K562 (cell line): ENCODE measurements around the gene TTC33. TPM values are rescaled to one million over a fixed set of nuclear protein-coding genes. Genes with fewer than 3 reads are reported as not detected.

ENCODE experiments used
- ATAC-seq: fragments of 200-7000 bp; cut with Tn5 transposase; 3 replicates; pipeline ENCODE4 v1.9.1; 2020; ENCODE audit warnings: moderate library complexity
- BruUV-seq: library from RNA; stranded (reverse); fragments of 400-500 nt; replicated peaks from 2 replicates; lab custom pipeline; 2021; lab: Mats Ljungman, UMichigan
- CTCF ChIA-PET: fragments of 300-600 bp; formaldehyde crosslinking; extraction: SDS; loops from one replicate; lab custom pipeline; 2021; ENCODE audit warnings: low intra/inter-chr PET ratio; lab: Yijun Ruan, JAX
- POLR2A ChIA-PET: fragments of 300-600, 350-650 bp; sonication (Branson Sonifier 250); formaldehyde crosslinking; extraction: SDS; loops from one replicate; lab custom pipeline; 2021; ENCODE audit warnings: antibody characterized with exemption, inconsistent platforms; lab: Yijun Ruan, JAX
- DNase-seq, 4 experiments: peaks; one replicate each; pipeline versions ENCODE4 v3.0.0 to v3.0.0-alpha.2; 2011 to 2018; ENCODE audit warnings: low spot score in 3 of 4, mixed read lengths in 3 of 4; ENCODE audit errors: extremely low read depth in 1 of 4
- FAIRE-seq: peaks from 2 replicates; lab custom pipeline; 2011; peaks lifted over from hg19 to GRCh38; lab: Jason Lieb, UNC
- H2AFZ ChIP-seq: 2 replicates; pipeline ENCODE4 v1.6.0; 2011; ENCODE audit warnings: low read depth, low read length, control low read depth, inconsistent platforms
- H3K27ac ChIP-seq: fragments of 200-600 bp; 3 replicates; pipeline ENCODE4 v1.8.0; 2011; ENCODE audit warnings: low read depth, mild to moderate bottlenecking, control low read depth, inconsistent platforms, low read length, moderate library complexity, mixed read lengths; ENCODE audit errors: extremely low read depth
- H3K27me3 ChIP-seq, 2 experiments: fragments of 300-600 bp in 1 of 2; 2 replicates in 1 of 2; 3 replicates in 1 of 2; pipeline versions ENCODE4 v1.6.0 to v1.8.0; 2011; ENCODE audit warnings: inconsistent platforms in 2 of 2, low read length in 2 of 2, mild to moderate bottlenecking in 1 of 2, mixed read lengths in 1 of 2, moderate library complexity in 1 of 2; ENCODE audit not compliant: control insufficient read depth in 2 of 2, insufficient read depth in 2 of 2
- H3K36me3 ChIP-seq: fragments of 300-600 bp; 3 replicates; pipeline ENCODE4 v1.8.0; 2011; ENCODE audit warnings: mild to moderate bottlenecking, low read length, inconsistent platforms; ENCODE audit not compliant: control insufficient read depth, insufficient read depth
- H3K4me1 ChIP-seq, 2 experiments: fragments of 200-600 bp in 1 of 2; replicated peaks in 1 of 2; 2 replicates in 1 of 2; 3 replicates in 1 of 2; pipeline versions ENCODE4 v1.5.1 to v1.8.0; 2011; ENCODE audit warnings: inconsistent platforms in 2 of 2, low read length in 2 of 2, mild to moderate bottlenecking in 1 of 2, mixed read lengths in 1 of 2, moderate library complexity in 1 of 2; ENCODE audit not compliant: control insufficient read depth in 2 of 2, insufficient read depth in 2 of 2
- H3K4me2 ChIP-seq: 2 replicates; pipeline ENCODE4 v1.6.1; 2011; ENCODE audit warnings: low read length, control low read depth, inconsistent platforms, mixed read lengths; ENCODE audit not compliant: insufficient read depth
- H3K4me3 ChIP-seq: fragments of 200-600 bp; sonication (generic), shearing (Covaris generic); 2 replicates; pipeline ENCODE4 v1.5.1; 2016; ENCODE audit warnings: control low read depth, inconsistent platforms
- H3K79me2 ChIP-seq: fragments of 200-600 bp; 3 replicates; pipeline ENCODE4 v1.8.0; 2011; ENCODE audit warnings: low read length, inconsistent platforms; ENCODE audit not compliant: control insufficient read depth, insufficient read depth
- H3K9ac ChIP-seq, 2 experiments: 2 replicates each; pipeline versions ENCODE4 v1.6.0 to v1.6.1; 2011; ENCODE audit warnings: low read depth in 2 of 2, low read length in 2 of 2, control low read depth in 1 of 2, inconsistent platforms in 1 of 2, mild to moderate bottlenecking in 1 of 2, mixed read lengths in 1 of 2; ENCODE audit not compliant: insufficient read depth in 1 of 2
- H3K9me1 ChIP-seq: one replicate; pipeline ENCODE4 v1.6.0; 2011; ENCODE audit warnings: inconsistent platforms, mild to moderate bottlenecking, low read length, moderate library complexity; ENCODE audit not compliant: control insufficient read depth, insufficient read depth
- H3K9me3 ChIP-seq: replicated peaks from 2 replicates; pipeline ENCODE4 v1.5.1; 2011; ENCODE audit warnings: low read depth, low read length, inconsistent platforms; ENCODE audit not compliant: control insufficient read depth, insufficient read depth
- H4K20me1 ChIP-seq: replicated peaks from 2 replicates; pipeline ENCODE4 v1.6.1; 2011; ENCODE audit warnings: low read length, inconsistent platforms, mixed read lengths; ENCODE audit not compliant: control insufficient read depth, insufficient read depth
- CBX3 ChIP-seq, 2 experiments: IDR thresholded peaks; 1 replicate in 1 of 2; 2 replicates in 1 of 2; pipeline ENCODE4 v1.6.1; 2012; ENCODE audit warnings: inconsistent platforms in 2 of 2, low read length in 2 of 2, borderline replicate concordance in 1 of 2, control low read depth in 1 of 2
- CEBPB ChIP-seq: fragments of 450-650 bp; IDR thresholded peaks from 2 replicates; pipeline ENCODE4 v1.6.1; 2016; ENCODE audit warnings: missing genetic modification characterization, missing compliant biosample characterization
- CEBPG ChIP-seq, 3 experiments: fragments of 200-800 bp in 1 of 3; sonication (Bioruptor generic) in 1 of 3; sonication (generic) in 1 of 3; formaldehyde crosslinking in 1 of 3; IDR thresholded peaks in 2 of 3; conservative IDR thresholded peaks in 1 of 3; 2 replicates each; pipeline versions ENCODE4 v1.6.1 to v1.8.0; 2016 to 2022; ENCODE audit warnings: missing compliant biosample characterization in 2 of 3, missing genetic modification characterization in 2 of 3, mild to moderate bottlenecking in 1 of 3, missing genetic modification reagents in 1 of 3
- ETS2 ChIP-seq: IDR thresholded peaks from 2 replicates; pipeline ENCODE4 v1.6.1; 2016; ENCODE audit warnings: borderline replicate concordance, missing genetic modification characterization, mild to moderate bottlenecking, moderate library complexity, missing compliant biosample characterization; ENCODE audit not compliant: poor library complexity, severe bottlenecking
- GABPB1 ChIP-seq: sonication (generic); formaldehyde crosslinking; IDR thresholded peaks from 2 replicates; pipeline ENCODE4 v1.8.0; 2022; ENCODE audit warnings: mild to moderate bottlenecking, missing genetic modification reagents
- NCOA1 ChIP-seq: fragments of 450-650 bp; IDR thresholded peaks from 2 replicates; pipeline ENCODE4 v1.6.1; 2016; ENCODE audit warnings: low read depth
- NFE2L1 ChIP-seq: fragments of 450-650 bp; IDR thresholded peaks from 2 replicates; pipeline ENCODE4 v1.6.1; 2016; ENCODE audit warnings: missing genetic modification characterization, low read depth, mild to moderate bottlenecking, missing compliant biosample characterization, moderate library complexity, borderline replicate concordance
- STAT6 ChIP-seq: sonication (generic); formaldehyde crosslinking; IDR thresholded peaks from 2 replicates; pipeline ENCODE4 v1.8.1; 2023; ENCODE audit warnings: mild to moderate bottlenecking, missing genetic modification reagents
- ZNF146 ChIP-seq: IDR thresholded peaks from one replicate; pipeline ENCODE4 v1.6.1; 2018; ENCODE audit warnings: missing compliant biosample characterization; ENCODE audit not compliant: unreplicated experiment
- ZNF583 ChIP-seq: fragments of 250-450 bp; sonication (Bioruptor Pico); IDR thresholded peaks from 2 replicates; pipeline ENCODE4 v1.4.0; 2020
- ZNF655 ChIP-seq: fragments of 250-450 bp; sonication (Bioruptor Pico); IDR thresholded peaks from 2 replicates; pipeline ENCODE4 v1.5.0; 2021
- in situ Hi-C: fragments of 300-500 bp; cut with MboI; formaldehyde crosslinking; loops from 4 replicates; pipeline ENCODE4 v1.15.0; 2018; ENCODE audit warnings: inconsistent platforms, mixed read lengths
- intact Hi-C: fragments of 100-400 bp; cut with micrococcal nuclease; formaldehyde crosslinking; loops from 2 replicates; pipeline ENCODE4 v1.14.2; 2022
- polyA plus RNA-seq, 8 experiments: library from polyadenylated mRNA; depleted of rRNA in 4 of 8; stranded (reverse) in 5 of 8; unstranded in 3 of 8; fragments of >200 nt; fragmentation: Nextera tagmentation in 2 of 8; fragmentation: Illumina TruSeq in 1 of 8; extraction: Ambion mirVana in 2 of 8; extraction: Trizol in 1 of 8; gene quantifications; 2 replicates each; pipeline versions ENCODE4 v1.2.1 to v1.2.3, GENCODE V29; 2011 to 2014; ENCODE audit warnings: inconsistent platforms in 1 of 8, missing spikeins in 1 of 8
- total RNA-seq, 7 experiments: library from RNA; depleted of rRNA in 6 of 7; stranded (reverse); fragments of >200 nt in 6 of 7; fragmentation: Illumina TruSeq in 2 of 7; extraction: Trizol in 2 of 7; gene quantifications; 2 replicates each; pipeline versions ENCODE4 v1.2.1 to v1.2.3, GENCODE V29; 2011 to 2021; ENCODE audit warnings: low replicate concordance in 1 of 7

The TTC33 gene
- total and polyA plus RNA-seq, 9 of the 15 experiments (the other 6 are each of a cell fraction or from before 2014, with no cell fraction given) = 11.5 to 24.9 (median 21.1) TPM

GRCh38 chr5:40547557-40547956 is 208.2 kb downstream of the TTC33 start (continued):
- TF ChIP-seq NCOA1 (no peak), ZNF655 (CRISPR knock-in tag) (no peak)

GRCh38 chr5:40540301-40540700 is 215.5 kb downstream of the TTC33 start:
- intact Hi-C loops (no loop called here), in situ Hi-C loops (no loop called here)
- Histone ChIP-seq H2AFZ (no peak overlapping the region), H3K36me3 (no peaks in the 10 kb centered on the region), H3K9me1 (no peaks in the 10 kb centered on the region), H3K27ac (no peak overlapping the region), H3K27me3 (no peaks in the 10 kb centered on the region), H3K9ac (no peak overlapping the region), H3K9me3 (no peaks in the 10 kb centered on the region), H3K4me3 (no peak overlapping the region), H3K4me2 (no peak overlapping the region), H3K79me2 (no peaks in the 10 kb centered on the region), H4K20me1 (no peaks in the 10 kb centered on the region), H3K4me1 (no peaks in the 10 kb centered on the region)
- DNase-seq (no peak), FAIRE-seq (no peak), ATAC-seq (no peak)
- POLR2A ChIA-PET = interaction anchor here (0.6 kb wide), 1 partner anchor 9 kb away, joined by 4 read pairs; no protein-coding TSS in a partner anchor
- CTCF ChIA-PET = no interaction called here
- no TSS peak for BruUV-seq
- TF ChIP-seq NFE2L1 (tag) (no peak), ZNF146 (CRISPR knock-in tag) (no peak), CEBPG (CRISPR knock-in tag; IDR thresholded peaks at IDR 0.05) (no peak), CEBPG (tag; conservative IDR thresholded peaks at IDR 0.05 in 1 of 2, IDR thresholded peaks at IDR 0.05 in 1 of 2) (peak in 1 of 2 experiments; percentile 58; a peak in 1 of 4 replicates), STAT6 (CRISPR knock-in tag) (no peak), ETS2 (tag) (no peak), ZNF583 (CRISPR knock-in tag) (no peak), CEBPB (tag) (0 out of 2 replicates have a peak, but pooled peaks have one; percentile 22), CBX3 (IDR thresholded peaks at IDR 0.05; ENCODE audit: borderline replicate concordance in 1 of 2, low read length in 2 of 2) (no peak), GABPB1 (CRISPR knock-in tag) (no peak)
